ENCODE data around the gene ZFP91.

ZFP91 gene

GRCh38 chr11:58659910-58660570, 81.2 kb downstream of the ZFP91 start:
- no peak for DNase-seq (ENCODE audit: low read depth in 2 of 3, low spot score in 1 of 3)
